ENCODE results near the gene TRAP1. TPM values are rescaled to one million over a fixed set of nuclear protein-coding genes. Genes with fewer than 3 reads are reported as not detected.

TRAP1 gene
- total RNA-seq, 1 experiment from 2014 or later = 416 TPM

- H3K27ac ChIP-seq (ENCODE audit: low read depth, low read length) = no peak overlapping the region
These were observed 20.7 kb downstream of the TRAP1 start for GRCh38 chr16:3696425-3697218.

GRCh38 chr16:3695610-3696369 lies 21.5 kb downstream of the TRAP1 start:
- ATAC-seq (no peak), DNase-seq (ENCODE audit: low read depth, low spot score) (no peak)
- Histone ChIP-seq H3K79me2 (ENCODE audit: insufficient read depth, low read length) (peaks cover 92% of the 10 kb centered on the region), H4K20me1 (ENCODE audit: insufficient read depth) (0 out of 2 replicates have a peak, but pooled peaks cover 2% of the 10 kb centered on the region), H2AFZ (ENCODE audit: low read depth, low read length, poor library complexity, severe bottlenecking) (no peak overlapping the region), H3K27ac (ENCODE audit: low read depth, low read length) (no peak overlapping the region), H3K27me3 (ENCODE audit: insufficient read depth, low read length) (no peaks in the 10 kb centered on the region), H3K9me2 (ENCODE audit: insufficient read depth) (no peaks in the 10 kb centered on the region), H3K9ac (ENCODE audit: low read length) (no peak overlapping the region), H3K4me3 (replicated peaks in 1 of 2; ENCODE audit: low read depth in 1 of 2, low read length in 2 of 2) (no peak overlapping the region), H3K36me3 (ENCODE audit: control insufficient read depth in 1 of 2, insufficient read depth in 2 of 2, low read length in 2 of 2) (peaks cover 0 to 10% of the 10 kb centered on the region in 2 experiments; a peak in 2 of 4 replicates), H3K9me3 (ENCODE audit: control insufficient read depth in 1 of 2, insufficient read depth in 1 of 2, low read depth in 1 of 2, low read length in 2 of 2) (no peaks in the 10 kb centered on the region), H3K4me2 (ENCODE audit: low read length) (no peak overlapping the region), H3K4me1 (ENCODE audit: control insufficient read depth in 1 of 2, insufficient read depth in 2 of 2, low read length in 2 of 2) (peaks cover 0 to 3% of the 10 kb centered on the region in 2 experiments; a peak in 2 of 4 replicates)
- ChIA-PET POLR2A (no interaction called here), CTCF (no interaction called here), RAD21 (ENCODE audit: low non-redundant PET in 1 of 2, low total read pairs in 2 of 2, uncharacterized antibody in 2 of 2, unreplicated experiment in 2 of 2) (no interaction called here)
- BruUV-seq (replicated peaks) = no TSS peak
- intact Hi-C loops (cut with micrococcal nuclease) = no loop called here
- TF ChIP-seq SRF (IDR thresholded peaks at IDR 0.05; ENCODE audit: low read depth) (no peak), FOSL1 (IDR thresholded peaks at IDR 0.05; ENCODE audit: low read depth) (no peak), YY1 (IDR thresholded peaks at IDR 0.05; ENCODE audit: extremely low read depth, insufficient replicate concordance, low read depth, low read length) (no peak), ELF1 (IDR thresholded peaks at IDR 0.05; ENCODE audit: borderline replicate concordance, low read depth) (no peak), EZH2phosphoT487 (IDR thresholded peaks at IDR 0.05; ENCODE audit: borderline replicate concordance) (no peak), TCF7L2 (IDR thresholded peaks at IDR 0.05; ENCODE audit: borderline replicate concordance, extremely low read depth, insufficient read depth, insufficient read length) (no peak), SP1 (IDR thresholded peaks at IDR 0.05; ENCODE audit: low read depth) (no peak), CTCF (IDR thresholded peaks at IDR 0.05 in 2 of 3, conservative IDR thresholded peaks at IDR 0.05 in 1 of 3; ENCODE audit: borderline replicate concordance in 1 of 3, insufficient read depth in 1 of 3, low read depth in 2 of 3, low read length in 2 of 3) (no peak), POLR2AphosphoS5 (IDR thresholded peaks at IDR 0.05; ENCODE audit: low read depth, low read length) (no peak)

More at GRCh38 chr16:3696425-3697218, 20.7 kb downstream of the TRAP1 start:
- Histone ChIP-seq H3K79me2 (ENCODE audit: insufficient read depth, low read length) (peaks cover 93% of the 10 kb centered on the region), H3K27me3 (ENCODE audit: insufficient read depth, low read length) (no peaks in the 10 kb centered on the region), H3K9me2 (ENCODE audit: insufficient read depth) (no peaks in the 10 kb centered on the region), H3K4me1 (ENCODE audit: control insufficient read depth in 1 of 2, insufficient read depth in 2 of 2, low read length in 2 of 2) (no peaks in the 10 kb centered on the region), H2AFZ (ENCODE audit: low read depth, low read length, poor library complexity, severe bottlenecking) (no peak overlapping the region), H4K20me1 (ENCODE audit: insufficient read depth) (0 out of 2 replicates have a peak, but pooled peaks cover 7% of the 10 kb centered on the region), H3K9ac (ENCODE audit: low read length) (no peak overlapping the region), H3K4me3 (replicated peaks in 1 of 2; ENCODE audit: low read depth in 1 of 2, low read length in 2 of 2) (no peak overlapping the region), H3K4me2 (ENCODE audit: low read length) (no peak overlapping the region), H3K36me3 (ENCODE audit: control insufficient read depth in 1 of 2, insufficient read depth in 2 of 2, low read length in 2 of 2) (peaks cover 0 to 9% of the 10 kb centered on the region in 2 experiments; a peak in 2 of 4 replicates), H3K9me3 (ENCODE audit: control insufficient read depth in 1 of 2, insufficient read depth in 1 of 2, low read depth in 1 of 2, low read length in 2 of 2) (no peaks in the 10 kb centered on the region)
- POLR2A ChIA-PET = no interaction called here
- TF ChIP-seq ELF1 (IDR thresholded peaks at IDR 0.05; ENCODE audit: borderline replicate concordance, low read depth) (no peak), TCF7L2 (IDR thresholded peaks at IDR 0.05; ENCODE audit: borderline replicate concordance, extremely low read depth, insufficient read depth, insufficient read length) (no peak), ATF3 (IDR thresholded peaks at IDR 0.05) (no peak)
- RAD21 ChIA-PET (ENCODE audit: low non-redundant PET in 1 of 2, low total read pairs in 2 of 2, uncharacterized antibody in 2 of 2, unreplicated experiment in 2 of 2) = interaction anchor here in 1 of 2 experiments (0.7 kb wide), 1 partner anchor 179 kb away, joined by 3 read pairs; no protein-coding TSS in a partner anchor
- CTCF ChIA-PET = no interaction called here
- BruUV-seq (replicated peaks) = no TSS peak
- intact Hi-C loops (cut with micrococcal nuclease) = no loop called here
- no peak for ATAC-seq
- no peak for DNase-seq (ENCODE audit: low read depth, low spot score)
